Epithelial cell of prostate (primary cell): ENCODE measurements around the gene KIF6.

ENCODE experiments used
- DNase-seq: peaks from one replicate; pipeline ENCODE4 v3.0.0-alpha.2; 2011; ENCODE audit warnings: low read depth, low spot score
- H3K27ac ChIP-seq: fragments of 450-650 bp; 2 replicates; pipeline ENCODE4 v1.5.1; 2017; ENCODE audit warnings: mild to moderate bottlenecking

KIF6 gene

GRCh38 chr6:39366931-39367618 lies 358.1 kb downstream of the KIF6 start:
- H3K27ac ChIP-seq = no peak overlapping the region
- DNase-seq = no peak

GRCh38 chr6:39365281-39366074 lies 359.7 kb downstream of the KIF6 start:
- no peak for DNase-seq
- no peak overlapping the region for H3K27ac ChIP-seq

- no peak overlapping the region for H3K27ac ChIP-seq
- no peak for DNase-seq
These were observed 361.9 kb downstream of the KIF6 start for GRCh38 chr6:39363280-39363679.

GRCh38 chr6:39362487-39362865 lies 362.7 kb downstream of the KIF6 start:
- DNase-seq = no peak

GRCh38 chr6:39361657-39362486 lies 363.3 kb downstream of the KIF6 start:
- no peak overlapping the region for H3K27ac ChIP-seq
- DNase-seq = no peak

More at GRCh38 chr6:39362487-39362865, 362.7 kb downstream of the KIF6 start:
- no peak overlapping the region for H3K27ac ChIP-seq

GRCh38 chr6:39360378-39360777 lies 364.8 kb downstream of the KIF6 start:
- DNase-seq = no peak
- no peak overlapping the region for H3K27ac ChIP-seq

GRCh38 chr6:39357998-39358686 lies 367.1 kb downstream of the KIF6 start:
- no peak for DNase-seq
- H3K27ac ChIP-seq = no peak overlapping the region

- H3K27ac ChIP-seq = no peak overlapping the region
- DNase-seq = no peak
These were observed 371.4 kb downstream of the KIF6 start for GRCh38 chr6:39353698-39354315.

- H3K27ac ChIP-seq = no peak overlapping the region
- no peak for DNase-seq
These were observed 374.3 kb downstream of the KIF6 start for GRCh38 chr6:39350723-39351505.

- DNase-seq = no peak
These were observed 376.5 kb downstream of the KIF6 start for GRCh38 chr6:39348740-39349139.

GRCh38 chr6:39347906-39348585 lies 377.2 kb downstream of the KIF6 start:
- no peak for DNase-seq
- no peak overlapping the region for H3K27ac ChIP-seq

More at GRCh38 chr6:39348740-39349139, 376.5 kb downstream of the KIF6 start:
- no peak overlapping the region for H3K27ac ChIP-seq

- no peak overlapping the region for H3K27ac ChIP-seq
- no peak for DNase-seq
These were observed 378.0 kb downstream of the KIF6 start for GRCh38 chr6:39347206-39347605.

GRCh38 chr6:39344821-39345280 lies 380.4 kb downstream of the KIF6 start:
- DNase-seq = no peak
- H3K27ac ChIP-seq = no peak overlapping the region

- DNase-seq = no peak
- H3K27ac ChIP-seq = no peak overlapping the region
These were observed 381.8 kb downstream of the KIF6 start for GRCh38 chr6:39343396-39343870.

GRCh38 chr6:39342692-39343395 lies 382.4 kb downstream of the KIF6 start:
- H3K27ac ChIP-seq = no peak overlapping the region
- DNase-seq = no peak

GRCh38 chr6:39341937-39342336 lies 383.3 kb downstream of the KIF6 start:
- DNase-seq = no peak
- H3K27ac ChIP-seq = no peak overlapping the region

- DNase-seq = no peak
- H3K27ac ChIP-seq = no peak overlapping the region
These were observed 383.9 kb downstream of the KIF6 start for GRCh38 chr6:39341352-39341751.
